SKM-1 (cell line): ENCODE data around the gene SCCPDH.

Experiments used
- DNase-seq: peaks from one replicate; lab custom pipeline; 2025; ENCODE audit not compliant: unreplicated experiment; lab: John Stamatoyannopoulos, UW

SCCPDH gene

GRCh38 chr1:246748867-246749266 lies 24.7 kb downstream of the SCCPDH start:
- no peak for DNase-seq

GRCh38 chr1:246750752-246751151 lies 26.5 kb downstream of the SCCPDH start:
- no peak for DNase-seq

- peak; percentile 25 for DNase-seq
Measured at GRCh38 chr1:246753670-246754535, 29.7 kb downstream of the SCCPDH start.

- DNase-seq = no peak
Measured at GRCh38 chr1:246755419-246755818, 31.2 kb downstream of the SCCPDH start.

DNA sequence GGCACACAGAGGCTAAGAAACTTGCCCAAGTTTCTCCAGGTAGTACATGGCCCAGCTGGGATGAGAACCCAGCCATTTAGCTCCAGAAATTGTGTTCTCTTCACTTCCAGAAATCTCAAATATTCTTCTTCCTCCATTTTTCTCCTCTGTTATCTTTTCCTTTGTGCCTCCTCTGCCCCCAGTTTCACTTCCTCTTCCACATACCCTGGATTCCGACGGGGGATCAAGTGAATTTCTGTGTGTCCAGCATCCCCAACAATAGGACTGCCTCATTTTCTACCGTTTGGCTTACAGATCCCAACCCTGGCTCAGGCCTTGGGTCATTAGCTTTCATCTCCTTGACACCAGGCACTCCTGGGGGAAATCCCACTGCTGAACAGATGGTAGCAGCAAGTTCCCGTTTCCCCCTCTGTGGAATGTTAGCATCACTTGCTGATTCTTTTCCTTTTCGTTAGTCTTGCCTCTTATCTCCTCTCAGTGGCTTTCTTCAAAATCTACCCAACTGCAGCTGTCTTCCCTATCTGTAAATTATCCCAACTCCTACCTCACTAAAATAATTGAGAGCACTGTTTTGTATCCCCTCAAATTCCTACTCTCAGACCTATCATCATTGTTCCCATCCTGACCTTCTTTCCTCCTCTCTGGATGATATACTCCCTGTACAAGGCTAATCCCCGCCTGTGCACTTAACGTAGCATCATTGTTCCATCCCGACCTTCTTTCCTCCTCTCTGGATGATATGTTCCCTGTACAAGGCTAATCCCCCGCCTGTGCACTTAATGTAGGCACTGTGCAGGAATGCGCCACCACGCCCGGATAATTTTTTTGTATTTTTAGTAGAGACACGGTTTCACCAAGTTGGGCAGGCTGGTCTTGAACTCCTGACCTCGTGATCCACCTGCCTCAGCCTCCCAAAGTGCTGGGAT lies 36.5 kb downstream of the SCCPDH start:
- no peak for DNase-seq

GRCh38 chr1:246761396-246761795 lies 37.2 kb downstream of the SCCPDH start:
- DNase-seq = no peak

DNA sequence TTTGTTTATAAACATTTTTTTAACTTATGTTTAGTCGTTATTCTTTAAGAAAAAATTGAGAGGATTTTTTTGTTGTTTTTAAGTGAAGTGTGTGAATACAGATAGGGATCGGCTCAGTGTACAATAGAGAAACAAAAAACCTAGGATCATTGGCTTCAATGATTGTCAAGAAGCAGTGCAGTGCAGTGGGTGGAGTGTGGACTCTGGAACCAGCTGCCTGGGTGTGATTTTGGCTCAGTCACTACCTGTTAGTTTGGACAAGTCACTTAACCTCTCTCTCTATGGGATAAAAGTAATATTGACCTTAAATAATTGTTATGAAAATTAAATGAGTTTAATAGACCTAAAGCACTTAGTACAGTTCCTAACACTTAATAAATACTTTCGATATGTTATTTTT lies 41.3 kb downstream of the SCCPDH start:
- no peak for DNase-seq

- no peak for DNase-seq
Measured at GRCh38 chr1:246768403-246769020, 44.3 kb downstream of the SCCPDH start.

DNA sequence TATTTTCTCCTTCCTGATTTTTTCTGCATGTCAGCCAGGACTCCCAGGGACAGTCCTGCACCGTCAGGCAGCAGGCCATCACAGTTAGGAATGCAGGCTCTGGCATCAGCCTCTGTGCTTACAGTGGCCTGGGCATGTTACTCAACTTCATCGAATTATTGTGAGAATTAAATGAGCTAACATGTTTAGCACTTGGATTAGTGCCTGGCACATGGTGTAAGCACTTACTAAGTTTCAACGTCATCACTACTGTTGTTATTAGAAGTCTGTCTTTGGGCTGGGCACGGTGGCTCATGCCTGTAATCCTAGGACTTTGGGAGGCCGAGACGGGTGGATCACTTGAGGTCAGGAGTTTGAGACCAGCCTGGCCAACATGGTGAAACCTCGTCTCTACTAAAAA lies 45.1 kb downstream of the SCCPDH start:
- no peak for DNase-seq

DNA sequence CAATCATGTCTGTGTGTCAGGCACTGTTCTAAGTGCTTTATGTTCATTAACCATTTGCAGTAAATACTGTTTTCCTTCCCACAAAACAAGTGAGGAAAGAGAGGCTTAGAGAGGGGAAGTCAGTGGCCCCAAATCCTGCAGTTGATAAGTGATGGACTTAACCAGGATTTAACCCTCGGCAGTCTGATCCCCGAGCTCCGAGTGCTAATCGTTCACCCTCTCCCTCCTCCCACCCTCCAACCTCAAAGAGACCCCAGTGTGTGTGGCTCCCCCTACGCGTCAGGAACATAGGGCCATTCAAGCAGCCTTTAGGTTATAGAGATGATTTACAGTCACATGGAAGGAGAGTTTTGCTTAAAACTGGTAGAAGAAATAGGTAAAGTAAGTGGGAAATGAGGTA lies 47.2 kb downstream of the SCCPDH start:
- DNase-seq = no peak

GRCh38 chr1:246772686-246773085 lies 48.5 kb downstream of the SCCPDH start:
- DNase-seq = no peak

- no peak for DNase-seq
Measured at GRCh38 chr1:246773213-246773641, 49.0 kb downstream of the SCCPDH start.

DNA sequence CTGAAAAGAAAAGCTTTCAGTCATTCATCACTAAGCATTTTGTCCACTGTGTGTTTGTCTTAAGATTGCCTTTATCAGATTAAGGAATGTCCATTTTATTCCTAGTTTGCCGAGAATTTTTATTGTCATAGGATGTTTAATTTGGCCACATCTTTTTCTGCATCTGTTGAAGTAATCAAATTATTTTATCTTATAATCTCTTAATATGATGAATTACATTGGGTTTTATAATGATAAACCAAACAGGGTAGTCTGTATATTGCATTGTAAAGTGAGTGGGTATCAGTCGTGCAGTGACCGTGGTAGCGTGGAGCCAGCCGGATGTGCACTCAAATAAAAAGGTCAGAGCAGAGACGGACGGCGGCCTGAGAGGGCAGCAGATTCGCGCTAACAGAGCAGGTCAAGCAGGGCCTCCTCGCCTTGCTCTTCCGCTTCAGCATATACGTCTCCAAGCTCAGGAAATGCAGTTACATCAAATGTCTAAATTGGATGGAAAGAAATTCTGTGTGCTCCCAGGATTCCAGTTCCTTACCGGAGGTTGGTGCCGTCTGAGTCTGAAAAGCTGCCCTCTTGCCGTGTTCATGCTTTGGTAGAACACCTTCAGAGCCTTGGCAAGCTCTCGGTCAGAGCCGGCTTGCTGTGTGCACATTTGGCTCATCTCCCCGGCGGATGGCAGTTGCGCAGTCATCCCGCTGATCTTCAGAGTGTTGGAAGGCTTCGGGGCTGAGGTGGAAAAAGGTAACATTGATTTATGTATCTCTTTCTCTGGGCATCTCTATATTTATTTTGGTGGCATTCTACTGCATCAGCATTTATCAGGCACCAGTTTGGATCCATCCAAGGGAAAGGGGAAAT lies 51.5 kb downstream of the SCCPDH start:
- no peak for DNase-seq

GRCh38 chr1:246776923-246777322 lies 52.7 kb downstream of the SCCPDH start:
- DNase-seq = no peak

DNA sequence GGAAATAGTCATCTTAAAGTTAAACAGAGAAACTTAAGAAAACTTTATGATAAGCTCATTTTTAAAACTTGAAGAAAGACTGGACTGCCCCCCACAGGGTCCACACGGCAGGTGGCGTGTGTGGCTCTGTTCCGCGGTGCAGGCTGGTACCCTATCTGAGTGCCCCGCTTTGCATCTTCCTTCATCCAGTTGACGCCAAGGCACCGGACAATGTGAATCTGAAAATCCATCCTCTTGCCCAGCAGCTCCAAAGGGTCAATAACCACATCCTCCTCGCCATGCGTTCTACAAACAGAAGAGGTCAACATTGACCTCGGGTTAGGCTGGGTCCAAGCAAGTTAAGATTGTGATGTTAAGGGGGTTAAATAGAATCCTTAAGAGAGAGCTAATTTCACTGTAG lies 54.5 kb downstream of the SCCPDH start:
- no peak for DNase-seq

DNA sequence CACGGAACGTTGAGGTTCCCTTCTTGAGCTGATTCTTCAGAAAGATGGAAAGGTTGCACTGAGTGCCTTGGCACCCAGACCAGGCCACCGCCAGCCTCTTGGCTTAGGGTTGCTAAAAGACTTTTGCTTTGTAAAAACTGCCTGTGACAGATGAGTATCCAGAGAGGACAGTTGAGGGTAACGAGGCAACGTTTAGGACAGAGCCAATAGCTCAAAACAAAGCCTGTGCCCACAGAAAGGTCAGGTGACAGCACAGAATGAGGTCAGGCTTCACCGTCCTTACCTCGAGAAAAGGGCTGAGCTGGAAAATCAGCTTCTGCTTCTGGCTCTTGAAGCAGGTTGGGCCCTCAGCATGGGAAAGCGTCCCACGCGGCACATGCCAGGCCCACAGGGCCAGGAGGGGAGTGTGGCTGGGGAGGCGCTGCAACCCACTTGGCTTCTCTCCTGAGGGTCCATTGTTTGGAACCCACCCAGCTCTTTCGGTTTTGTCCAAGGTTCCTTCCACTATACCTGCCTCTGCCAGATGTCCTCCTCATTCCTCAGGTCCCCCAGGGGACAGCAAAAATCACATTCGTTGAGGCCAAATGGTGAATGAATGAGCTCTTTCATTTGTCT lies 55.5 kb downstream of the SCCPDH start:
- no peak for DNase-seq

DNA sequence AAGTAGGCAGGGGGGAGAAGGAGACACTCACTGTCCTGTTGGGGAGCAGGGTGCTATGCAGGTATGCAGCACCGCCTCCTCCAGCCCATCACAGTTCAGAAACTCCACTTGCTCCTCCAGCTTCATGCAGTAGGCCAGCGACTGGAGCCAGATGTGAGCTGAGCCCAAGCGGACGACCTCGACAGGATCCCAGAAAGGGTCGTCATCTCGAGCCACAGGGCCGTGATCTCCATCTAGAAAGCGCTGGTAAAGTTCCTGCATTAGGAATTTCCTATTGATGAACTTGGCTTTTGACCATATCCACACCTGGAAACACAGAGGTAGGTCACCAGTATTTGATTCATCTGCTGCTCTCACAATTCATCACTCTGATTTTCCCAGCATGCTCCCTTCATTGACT lies 56.1 kb downstream of the SCCPDH start:
- no peak for DNase-seq

DNA sequence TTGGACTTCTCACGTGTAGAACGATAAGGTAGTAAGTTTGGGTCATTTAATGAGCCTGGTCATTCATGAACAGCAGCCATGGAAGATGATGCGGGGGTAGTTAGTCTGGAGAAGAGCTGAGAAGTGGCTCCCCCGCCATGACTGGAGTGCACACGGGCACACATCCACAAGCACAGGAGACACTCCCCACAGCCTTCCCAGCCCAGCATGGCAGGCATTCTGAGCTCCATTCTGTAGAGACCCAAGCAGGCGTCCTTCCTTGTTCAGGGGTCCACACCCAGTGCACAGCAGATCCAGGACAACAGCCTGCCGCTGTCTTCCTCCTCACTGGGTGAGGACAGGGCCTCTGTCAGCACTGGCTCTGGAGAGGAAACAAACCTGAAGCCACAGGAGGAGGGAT lies 57.0 kb downstream of the SCCPDH start:
- DNase-seq = no peak

DNA sequence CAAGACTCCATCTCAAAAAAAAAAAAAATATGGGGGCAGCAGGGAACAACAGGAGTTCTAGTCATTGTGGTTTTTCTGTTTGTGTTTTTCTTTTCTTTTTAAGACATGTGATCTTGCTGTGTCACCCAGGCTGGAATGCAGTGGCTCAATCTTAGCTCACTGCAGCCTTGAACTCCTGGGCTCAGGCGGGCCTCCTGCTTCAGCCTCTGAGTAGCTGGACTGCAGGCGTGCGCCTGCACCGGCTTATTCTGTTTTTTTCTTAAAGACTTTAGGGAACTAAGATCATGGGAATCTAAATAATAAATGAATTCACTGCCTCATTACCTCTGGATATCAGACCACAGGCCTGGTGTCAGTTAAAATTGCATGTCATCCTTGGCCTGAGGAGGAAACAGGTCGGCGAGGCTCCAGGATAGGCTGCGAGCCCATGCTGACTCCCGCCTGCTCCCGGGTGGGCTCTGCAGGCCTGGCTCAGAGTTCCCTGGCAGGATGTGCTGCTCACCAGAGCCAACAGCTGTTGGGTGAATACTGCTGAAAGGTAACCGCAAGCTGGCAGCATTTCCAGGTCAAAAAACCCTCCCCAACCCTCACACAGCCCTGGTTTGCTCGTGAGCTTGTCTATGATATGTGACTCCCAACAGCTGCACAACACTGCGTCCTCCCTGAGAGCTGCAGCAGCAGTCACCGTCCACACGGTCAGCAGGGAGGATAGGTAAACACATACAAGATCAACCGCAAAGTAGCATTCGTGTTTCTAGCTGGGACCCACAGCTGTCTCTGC lies 58.1 kb downstream of the SCCPDH start:
- no peak for DNase-seq
